Lower leg skin (tissue), 3 donors: ENCODE measurements around the gene DDC.

Source experiments
- POLR2A ChIP-seq, 2 donors: fragments of 450-650 bp; IDR thresholded peaks; one replicate each; pipeline ENCODE4 v1.6.1; 2016 to 2017; ENCODE audit warnings: antibody characterized with exemption in 2 of 2, mild to moderate bottlenecking in 1 of 2, moderate library complexity in 1 of 2
- TF ChIP-seq, protein P1 (sequence below), 3 donors: fragments of 450-650 bp; IDR thresholded peaks; one replicate each; pipeline ENCODE4 v1.5.1; 2016; ENCODE audit warnings: antibody characterized with exemption in 3 of 3, mild to moderate bottlenecking in 3 of 3, moderate library complexity in 2 of 3

DNA sequence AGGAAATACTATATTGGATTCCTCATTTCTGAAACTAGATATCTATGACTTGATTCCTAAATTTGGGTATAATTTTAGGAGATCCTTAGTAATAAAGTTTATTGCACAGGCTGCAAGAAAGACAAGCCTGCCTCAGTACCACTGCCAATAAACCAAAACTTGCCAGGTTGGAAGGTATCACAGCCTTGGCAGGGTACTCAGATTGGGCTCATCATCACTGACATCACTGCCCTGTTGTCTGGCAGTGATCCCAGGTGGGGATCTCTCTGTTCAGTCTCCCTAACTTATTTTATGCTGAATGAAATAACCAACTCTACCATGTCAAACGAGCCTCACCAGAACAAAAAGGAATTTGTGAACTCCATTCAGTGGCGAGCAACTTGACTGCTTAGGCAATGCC is 133.9 kb downstream of the DDC start:
- TF ChIP-seq, protein P1, sequence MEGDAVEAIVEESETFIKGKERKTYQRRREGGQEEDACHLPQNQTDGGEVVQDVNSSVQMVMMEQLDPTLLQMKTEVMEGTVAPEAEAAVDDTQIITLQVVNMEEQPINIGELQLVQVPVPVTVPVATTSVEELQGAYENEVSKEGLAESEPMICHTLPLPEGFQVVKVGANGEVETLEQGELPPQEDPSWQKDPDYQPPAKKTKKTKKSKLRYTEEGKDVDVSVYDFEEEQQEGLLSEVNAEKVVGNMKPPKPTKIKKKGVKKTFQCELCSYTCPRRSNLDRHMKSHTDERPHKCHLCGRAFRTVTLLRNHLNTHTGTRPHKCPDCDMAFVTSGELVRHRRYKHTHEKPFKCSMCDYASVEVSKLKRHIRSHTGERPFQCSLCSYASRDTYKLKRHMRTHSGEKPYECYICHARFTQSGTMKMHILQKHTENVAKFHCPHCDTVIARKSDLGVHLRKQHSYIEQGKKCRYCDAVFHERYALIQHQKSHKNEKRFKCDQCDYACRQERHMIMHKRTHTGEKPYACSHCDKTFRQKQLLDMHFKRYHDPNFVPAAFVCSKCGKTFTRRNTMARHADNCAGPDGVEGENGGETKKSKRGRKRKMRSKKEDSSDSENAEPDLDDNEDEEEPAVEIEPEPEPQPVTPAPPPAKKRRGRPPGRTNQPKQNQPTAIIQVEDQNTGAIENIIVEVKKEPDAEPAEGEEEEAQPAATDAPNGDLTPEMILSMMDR (IDR thresholded peaks at IDR 0.05), result no peak
- TF ChIP-seq POLR2A (IDR thresholded peaks at IDR 0.05), result no peak
